Astrocyte (in vitro differentiated cells and primary cell): ENCODE data around the gene RAVER2. TPM values are rescaled to one million over a fixed set of nuclear protein-coding genes. Genes with fewer than 3 reads are reported as not detected.
"Not testable (repeated sequence)": the region's sequence is repeated elsewhere in the genome, so short reads cannot be mapped to it uniquely, and the experiment has no call there.

ENCODE experiments used
- DNase-seq: peaks from one replicate; pipeline ENCODE4 v3.0.0-alpha.2; 2010; ENCODE audit warnings: low read depth
- FAIRE-seq: peaks from 2 replicates; lab custom pipeline; 2011; peaks lifted over from hg19 to GRCh38; lab: Jason Lieb, UNC
- H2AFZ ChIP-seq: 2 replicates; pipeline ENCODE4 v1.6.0; 2012; ENCODE audit warnings: low read depth, low read length, inconsistent platforms
- H3K27ac ChIP-seq: 2 replicates; pipeline ENCODE4 v1.5.1; 2011; ENCODE audit warnings: low read depth, low read length, inconsistent platforms
- H3K27me3 ChIP-seq: 2 replicates; pipeline ENCODE4 v1.6.0; 2011; ENCODE audit warnings: low read length, inconsistent platforms; ENCODE audit not compliant: insufficient read depth
- H3K36me3 ChIP-seq: 2 replicates; pipeline ENCODE4 v1.5.1; 2011; ENCODE audit warnings: low read length, inconsistent platforms; ENCODE audit not compliant: insufficient read depth
- H3K4me1 ChIP-seq: 2 replicates; pipeline ENCODE4 v1.5.1; 2011; ENCODE audit warnings: low read length, inconsistent platforms; ENCODE audit not compliant: insufficient read depth
- H3K4me2 ChIP-seq: 2 replicates; pipeline ENCODE4 v1.6.0; 2012; ENCODE audit warnings: low read length, inconsistent platforms
- H3K4me3 ChIP-seq: 2 replicates; pipeline ENCODE4 v1.5.1; 2011; ENCODE audit warnings: low read depth, mild to moderate bottlenecking, low read length, inconsistent platforms; ENCODE audit not compliant: insufficient read depth
- H3K79me2 ChIP-seq: 2 replicates; pipeline ENCODE4 v1.6.0; 2012; ENCODE audit warnings: mild to moderate bottlenecking, low read length, inconsistent platforms; ENCODE audit not compliant: insufficient read depth
- H3K9ac ChIP-seq: 2 replicates; pipeline ENCODE4 v1.6.0; 2012; ENCODE audit warnings: mild to moderate bottlenecking, low read length, inconsistent platforms
- H3K9me3 ChIP-seq: 2 replicates; pipeline ENCODE4 v1.5.1; 2012; ENCODE audit warnings: low read depth, mild to moderate bottlenecking, low read length, inconsistent platforms; ENCODE audit not compliant: insufficient read depth
- H4K20me1 ChIP-seq: 2 replicates; pipeline ENCODE4 v1.6.0; 2012; ENCODE audit warnings: low read length, inconsistent platforms; ENCODE audit not compliant: insufficient read depth
- H3K27ac Mint-ChIP-seq: one replicate; pipeline ENCODE4 v1.8.0; 2021; ENCODE audit warnings: mild to moderate bottlenecking, mixed read lengths; ENCODE audit not compliant: unreplicated experiment
- H3K27me3 Mint-ChIP-seq: one replicate; pipeline ENCODE4 v1.8.0; 2021; ENCODE audit warnings: low read depth, mixed read lengths; ENCODE audit not compliant: unreplicated experiment
- H3K36me3 Mint-ChIP-seq: one replicate; pipeline ENCODE4 v1.8.0; 2021; ENCODE audit warnings: low read depth, mixed read lengths; ENCODE audit not compliant: unreplicated experiment
- H3K4me1 Mint-ChIP-seq: one replicate; pipeline ENCODE4 v1.8.0; 2021; ENCODE audit warnings: low read depth, mixed read lengths; ENCODE audit not compliant: unreplicated experiment
- H3K4me3 Mint-ChIP-seq: one replicate; pipeline ENCODE4 v1.8.0; 2021; ENCODE audit warnings: mild to moderate bottlenecking, moderate library complexity, mixed read lengths; ENCODE audit not compliant: unreplicated experiment
- H3K9me3 Mint-ChIP-seq: one replicate; pipeline ENCODE4 v1.8.0; 2021; ENCODE audit warnings: mild to moderate bottlenecking, mixed read lengths; ENCODE audit not compliant: unreplicated experiment
- EZH2 ChIP-seq: IDR thresholded peaks from 2 replicates; pipeline ENCODE4 v1.6.1; 2012; ENCODE audit warnings: mild to moderate bottlenecking, low read length, inconsistent platforms; ENCODE audit not compliant: insufficient read depth
- total RNA-seq: library from RNA; stranded (reverse); gene quantifications from 2 replicates; pipeline ENCODE4 v1.2.1, GENCODE V29; 2021
- TF ChIP-seq, protein P1 (sequence below): IDR thresholded peaks from 2 replicates; pipeline ENCODE4 v1.5.1; 2011; ENCODE audit warnings: low read depth, mild to moderate bottlenecking, inconsistent platforms, low read length, moderate library complexity; ENCODE audit not compliant: insufficient read depth

The RAVER2 gene
- total RNA-seq, 1 donor from 2014 or later = 7.1 TPM

DNA sequence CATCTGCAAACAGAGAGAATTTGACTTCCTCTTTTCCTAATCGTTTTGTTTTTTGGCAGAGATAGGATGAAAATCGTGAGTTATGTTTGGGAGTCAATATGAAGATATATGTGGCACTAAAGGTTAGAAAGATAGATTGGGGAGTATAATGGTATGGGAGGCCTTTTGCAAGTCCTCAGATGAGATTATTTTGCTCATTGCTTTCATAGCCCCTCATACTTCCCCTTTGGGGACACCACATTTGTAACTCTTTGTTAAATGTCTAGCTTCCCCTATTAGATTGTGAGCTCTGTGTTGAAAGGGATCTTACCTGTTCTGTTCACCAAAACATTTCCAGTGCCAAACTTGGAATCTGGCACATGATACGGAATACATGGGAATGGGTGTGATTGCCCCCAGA lies 30.2 kb downstream of the RAVER2 start:
- H3K27me3 Mint-ChIP-seq = no peaks in the 10 kb centered on the region
- no peak for FAIRE-seq

DNA sequence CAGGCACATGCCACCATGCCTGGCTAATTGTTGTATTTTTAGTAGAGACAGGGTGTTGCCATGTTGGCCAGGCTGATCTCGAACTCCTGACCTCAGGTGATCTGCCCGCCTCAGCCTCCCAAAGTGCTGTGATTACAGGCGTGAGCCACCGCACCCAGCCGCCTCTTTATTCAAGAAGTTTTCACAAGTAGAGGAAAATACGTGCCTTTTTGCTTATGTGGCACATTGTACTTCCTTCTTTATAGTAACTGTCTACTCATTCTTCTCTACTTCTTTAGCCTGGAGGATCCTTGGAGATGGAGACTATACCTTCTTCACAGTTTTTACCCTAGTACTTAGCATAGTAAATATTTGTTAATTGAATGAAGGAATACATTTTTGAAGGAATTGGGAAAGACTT lies 37.2 kb downstream of the RAVER2 start:
- not testable (repeated sequence) for H3K4me3 Mint-ChIP-seq

More for the DNA sequence above, 30.2 kb downstream of the RAVER2 start:
- no peaks in the 10 kb centered on the region for H3K79me2 ChIP-seq
- Mint-ChIP-seq H3K4me3 (no peak overlapping the region), H3K4me1 (no peaks in the 10 kb centered on the region), H3K9me3 (peaks cover 3% of the 10 kb centered on the region), H3K27ac (no peak overlapping the region), H3K36me3 (peaks cover 3% of the 10 kb centered on the region)
- no peak overlapping the region for H3K4me2 ChIP-seq
- H3K9ac ChIP-seq = no peak overlapping the region
- no peak overlapping the region for H2AFZ ChIP-seq
- no peak overlapping the region for H3K27ac ChIP-seq
- no peak for DNase-seq
- no peaks in the 10 kb centered on the region for H4K20me1 ChIP-seq
- no peaks in the 10 kb centered on the region for H3K27me3 ChIP-seq
- no peaks in the 10 kb centered on the region for H3K4me1 ChIP-seq
- TF ChIP-seq, protein P1, sequence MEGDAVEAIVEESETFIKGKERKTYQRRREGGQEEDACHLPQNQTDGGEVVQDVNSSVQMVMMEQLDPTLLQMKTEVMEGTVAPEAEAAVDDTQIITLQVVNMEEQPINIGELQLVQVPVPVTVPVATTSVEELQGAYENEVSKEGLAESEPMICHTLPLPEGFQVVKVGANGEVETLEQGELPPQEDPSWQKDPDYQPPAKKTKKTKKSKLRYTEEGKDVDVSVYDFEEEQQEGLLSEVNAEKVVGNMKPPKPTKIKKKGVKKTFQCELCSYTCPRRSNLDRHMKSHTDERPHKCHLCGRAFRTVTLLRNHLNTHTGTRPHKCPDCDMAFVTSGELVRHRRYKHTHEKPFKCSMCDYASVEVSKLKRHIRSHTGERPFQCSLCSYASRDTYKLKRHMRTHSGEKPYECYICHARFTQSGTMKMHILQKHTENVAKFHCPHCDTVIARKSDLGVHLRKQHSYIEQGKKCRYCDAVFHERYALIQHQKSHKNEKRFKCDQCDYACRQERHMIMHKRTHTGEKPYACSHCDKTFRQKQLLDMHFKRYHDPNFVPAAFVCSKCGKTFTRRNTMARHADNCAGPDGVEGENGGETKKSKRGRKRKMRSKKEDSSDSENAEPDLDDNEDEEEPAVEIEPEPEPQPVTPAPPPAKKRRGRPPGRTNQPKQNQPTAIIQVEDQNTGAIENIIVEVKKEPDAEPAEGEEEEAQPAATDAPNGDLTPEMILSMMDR = no peak
- no peak for TF ChIP-seq EZH2
- H3K4me3 ChIP-seq = no peak overlapping the region
- H3K9me3 ChIP-seq = no peaks in the 10 kb centered on the region
- no peaks in the 10 kb centered on the region for H3K36me3 ChIP-seq

DNA sequence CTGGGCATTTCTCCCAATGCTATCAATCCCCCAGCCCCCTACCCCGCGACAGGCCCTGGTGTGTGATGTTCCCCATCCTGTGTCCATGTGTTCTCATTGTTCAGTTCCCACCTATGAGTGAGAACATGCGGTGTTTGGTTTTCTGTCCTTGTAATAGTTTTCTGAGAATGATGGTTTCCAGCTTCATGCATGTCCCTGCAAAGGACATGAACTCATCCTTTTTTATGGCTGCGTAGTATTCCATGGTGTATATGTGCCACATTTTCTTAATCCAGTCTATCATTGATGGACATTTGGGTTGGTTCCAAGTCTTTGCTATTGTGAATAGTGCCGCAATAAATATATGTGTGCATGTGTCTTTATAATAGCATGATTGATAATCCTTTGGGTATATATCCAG lies 38.0 kb downstream of the RAVER2 start:
- H3K27me3 Mint-ChIP-seq, FAIRE-seq, H2AFZ ChIP-seq, H3K4me2 ChIP-seq, H3K27ac Mint-ChIP-seq, H3K9ac ChIP-seq, H3K27me3 ChIP-seq, H3K36me3 ChIP-seq, H3K27ac ChIP-seq, DNase-seq, H4K20me1 ChIP-seq, H3K4me3 ChIP-seq, H3K79me2 ChIP-seq, H3K9me3 ChIP-seq, H3K36me3 Mint-ChIP-seq, H3K4me3 Mint-ChIP-seq, H3K9me3 Mint-ChIP-seq, H3K4me1 Mint-ChIP-seq, H3K4me1 ChIP-seq: not testable (repeated sequence)

More for the DNA sequence above, 37.2 kb downstream of the RAVER2 start:
- H3K27ac Mint-ChIP-seq, DNase-seq, H3K9me3 Mint-ChIP-seq, H3K79me2 ChIP-seq, FAIRE-seq, H3K4me1 Mint-ChIP-seq, H3K9ac ChIP-seq, H4K20me1 ChIP-seq, H3K4me3 ChIP-seq, H3K36me3 ChIP-seq, H3K36me3 Mint-ChIP-seq, H3K4me2 ChIP-seq, H3K9me3 ChIP-seq, H2AFZ ChIP-seq, H3K27me3 ChIP-seq, H3K27ac ChIP-seq, H3K4me1 ChIP-seq, H3K27me3 Mint-ChIP-seq: not testable (repeated sequence)
